ENCODE measurements around the gene VPS45. TPM values are rescaled to one million over a fixed set of nuclear protein-coding genes. Genes with fewer than 3 reads are reported as not detected.

The VPS45 gene
- polyA plus RNA-seq, 3 donors: 36.0 to 41.9 (median 36.8) TPM

DNA sequence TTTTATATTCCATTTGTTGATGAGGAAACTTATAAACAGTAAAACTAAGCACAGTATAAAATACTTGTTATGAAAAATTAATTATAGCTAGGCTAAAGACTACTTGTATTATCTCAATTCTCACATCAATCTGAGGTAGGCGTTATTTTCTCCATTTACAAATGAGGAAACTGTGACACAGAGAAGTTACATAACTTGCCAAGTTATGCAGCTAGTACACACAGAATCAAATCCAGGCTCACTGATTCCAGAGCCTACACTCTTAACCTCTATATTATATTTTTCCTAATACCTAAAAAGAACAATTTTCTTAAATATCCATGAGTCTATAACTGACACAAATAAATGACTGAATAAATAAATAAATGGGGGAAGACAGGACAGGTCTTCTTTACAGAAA, 11.2 kb upstream of the VPS45 start:
- H4K20me1 ChIP-seq (ENCODE audit: insufficient read depth, low read length): no peaks in the 10 kb centered on the region
- no peaks in the 10 kb centered on the region for H3K9me3 Mint-ChIP-seq
- TF ChIP-seq, protein P1, sequence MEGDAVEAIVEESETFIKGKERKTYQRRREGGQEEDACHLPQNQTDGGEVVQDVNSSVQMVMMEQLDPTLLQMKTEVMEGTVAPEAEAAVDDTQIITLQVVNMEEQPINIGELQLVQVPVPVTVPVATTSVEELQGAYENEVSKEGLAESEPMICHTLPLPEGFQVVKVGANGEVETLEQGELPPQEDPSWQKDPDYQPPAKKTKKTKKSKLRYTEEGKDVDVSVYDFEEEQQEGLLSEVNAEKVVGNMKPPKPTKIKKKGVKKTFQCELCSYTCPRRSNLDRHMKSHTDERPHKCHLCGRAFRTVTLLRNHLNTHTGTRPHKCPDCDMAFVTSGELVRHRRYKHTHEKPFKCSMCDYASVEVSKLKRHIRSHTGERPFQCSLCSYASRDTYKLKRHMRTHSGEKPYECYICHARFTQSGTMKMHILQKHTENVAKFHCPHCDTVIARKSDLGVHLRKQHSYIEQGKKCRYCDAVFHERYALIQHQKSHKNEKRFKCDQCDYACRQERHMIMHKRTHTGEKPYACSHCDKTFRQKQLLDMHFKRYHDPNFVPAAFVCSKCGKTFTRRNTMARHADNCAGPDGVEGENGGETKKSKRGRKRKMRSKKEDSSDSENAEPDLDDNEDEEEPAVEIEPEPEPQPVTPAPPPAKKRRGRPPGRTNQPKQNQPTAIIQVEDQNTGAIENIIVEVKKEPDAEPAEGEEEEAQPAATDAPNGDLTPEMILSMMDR (IDR thresholded peaks at IDR 0.05): no peak
- no peaks in the 10 kb centered on the region for H3K27me3 ChIP-seq (ENCODE audit: control insufficient read depth in 2 of 2, insufficient read depth in 2 of 2, low read length in 2 of 2)
- no peak overlapping the region for H2AFZ ChIP-seq (ENCODE audit: insufficient read depth, low read depth, low read length, poor library complexity, severe bottlenecking)
- H3K4me1 ChIP-seq (ENCODE audit: control insufficient read depth in 1 of 2, insufficient read depth in 2 of 2, low read length in 2 of 2): peaks cover 36 to 41% of the 10 kb centered on the region in 2 donors
- H3K79me2 ChIP-seq (ENCODE audit: insufficient read depth, low read length): no peaks in the 10 kb centered on the region
- DNase-seq: peak; percentile 25 to 58 (median 55)
- no peak overlapping the region for H3K27ac ChIP-seq (ENCODE audit: low read depth in 1 of 2, low read length in 2 of 2)
- no peak overlapping the region for H3K4me3 ChIP-seq (replicated peaks in 1 of 3; ENCODE audit: low read depth in 2 of 3, low read length in 3 of 3)
- H3K27me3 Mint-ChIP-seq (ENCODE audit: low read depth in 3 of 3): peaks cover 3 to 8% (median 7%) of the 10 kb centered on the region in 3 donors
- no peaks in the 10 kb centered on the region for H3K9me3 ChIP-seq (replicated peaks in 1 of 2; ENCODE audit: control insufficient read depth in 1 of 2, insufficient read depth in 1 of 2, low read length in 2 of 2)
- no peaks in the 10 kb centered on the region for H3K36me3 ChIP-seq (replicated peaks in 1 of 2; ENCODE audit: control insufficient read depth in 1 of 2, insufficient read depth in 2 of 2, low read length in 2 of 2)
- H3K4me3 Mint-ChIP-seq: no peak overlapping the region
- no peak overlapping the region for H3K27ac Mint-ChIP-seq
- H3K9ac ChIP-seq (ENCODE audit: insufficient read depth, low read length, poor library complexity, severe bottlenecking): no peak overlapping the region
- peak overlapping the region; percentile 0 for H3K4me2 ChIP-seq (replicated peaks; ENCODE audit: extremely low read depth, low read length, poor library complexity, severe bottlenecking)
- H3K36me3 Mint-ChIP-seq: no peaks in the 10 kb centered on the region
- intact Hi-C loops (cut with micrococcal nuclease): loop anchor here in 1 of 2 donors (10.0 kb wide), 1 partner anchor 162 kb away; the partner anchor contains the start of gene BOLA1
- WGBS (ENCODE audit: insufficient coverage): no CpG with 5 or more reads among the region's 1 CpG
- peaks cover 46% of the 10 kb centered on the region for H3K4me1 Mint-ChIP-seq

DNA sequence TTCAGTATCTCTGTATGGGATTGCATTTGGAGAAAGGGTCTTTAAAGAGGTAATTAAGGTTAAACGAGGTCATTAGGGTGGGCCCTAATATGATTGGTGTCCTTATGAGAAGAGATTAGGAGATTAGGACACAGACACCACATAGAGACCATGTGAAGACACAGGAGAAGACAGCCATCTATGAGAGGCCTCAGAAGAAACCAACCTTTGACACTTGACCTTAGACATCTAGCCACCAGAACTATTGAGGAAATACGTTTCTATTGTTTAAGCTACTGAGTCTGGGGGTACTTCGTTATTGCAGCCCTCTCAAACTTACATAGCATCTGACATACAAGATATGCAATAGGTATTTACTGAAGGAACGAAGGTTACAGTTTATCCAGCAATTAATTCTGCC, 7.3 kb upstream of the VPS45 start:
- Mint-ChIP-seq H3K9me3 (peaks cover 0 to 3% (median 0%) of the 10 kb centered on the region in 7 donors), H3K4me3 (no peak overlapping the region), H3K4me1 (peaks cover 22% of the 10 kb centered on the region), H3K27ac (no peak overlapping the region), H3K27me3 (ENCODE audit: low read depth in 3 of 3) (peaks cover 2 to 5% (median 5%) of the 10 kb centered on the region in 3 donors), H3K36me3 (no peaks in the 10 kb centered on the region)
- Histone ChIP-seq H3K36me3 (replicated peaks in 1 of 2; ENCODE audit: control insufficient read depth in 1 of 2, insufficient read depth in 2 of 2, low read length in 2 of 2) (no peaks in the 10 kb centered on the region), H3K4me1 (ENCODE audit: control insufficient read depth in 1 of 2, insufficient read depth in 2 of 2, low read length in 2 of 2) (peaks cover 17 to 25% of the 10 kb centered on the region in 2 donors), H3K79me2 (ENCODE audit: insufficient read depth, low read length) (no peaks in the 10 kb centered on the region), H3K27me3 (ENCODE audit: control insufficient read depth in 2 of 2, insufficient read depth in 2 of 2, low read length in 2 of 2) (no peaks in the 10 kb centered on the region), H4K20me1 (ENCODE audit: insufficient read depth, low read length) (no peaks in the 10 kb centered on the region), H3K9me3 (replicated peaks in 1 of 2; ENCODE audit: control insufficient read depth in 1 of 2, insufficient read depth in 1 of 2, low read length in 2 of 2) (no peaks in the 10 kb centered on the region), H3K4me2 (replicated peaks; ENCODE audit: extremely low read depth, low read length, poor library complexity, severe bottlenecking) (no peak overlapping the region), H3K9ac (ENCODE audit: insufficient read depth, low read length, poor library complexity, severe bottlenecking) (no peak overlapping the region), H3K4me3 (replicated peaks in 1 of 3; ENCODE audit: low read depth in 2 of 3, low read length in 3 of 3) (no peak overlapping the region), H2AFZ (ENCODE audit: insufficient read depth, low read depth, low read length, poor library complexity, severe bottlenecking) (no peak overlapping the region), H3K27ac (ENCODE audit: low read depth in 1 of 2, low read length in 2 of 2) (no peak overlapping the region)
- TF ChIP-seq, protein P1 (IDR thresholded peaks at IDR 0.05): no peak
- WGBS (ENCODE audit: insufficient coverage): no CpG with 5 or more reads among the region's 4 CpGs
- intact Hi-C loops (cut with micrococcal nuclease): no loop called here
- no peak for DNase-seq

All from CD14-positive monocyte (primary cell).